GM21737 (cell line): ENCODE data around the gene MEF2B.
"Not testable (repeated sequence)": the region's sequence is repeated elsewhere in the genome, so short reads cannot be mapped to it uniquely, and the experiment has no call there.

Experiments used
- ATAC-seq: cut with Tn5 transposase; IDR thresholded peaks from one replicate; pipeline ENCODE4 v1.9.1; 2021; ENCODE audit warnings: mild to moderate bottlenecking, moderate library complexity; ENCODE audit not compliant: unreplicated experiment

Gene MEF2B

GRCh38 chr19:19102566-19102965 is 67.5 kb downstream of the MEF2B start:
- not testable (repeated sequence) for ATAC-seq

GRCh38 chr19:19101540-19101939 is 68.5 kb downstream of the MEF2B start:
- ATAC-seq = no peak

GRCh38 chr19:19098703-19099632 is 71.1 kb downstream of the MEF2B start:
- ATAC-seq = no peak

- no peak for ATAC-seq
Observed at GRCh38 chr19:19098084-19098702, 71.9 kb downstream of the MEF2B start.

GRCh38 chr19:19096641-19097627 is 73.1 kb downstream of the MEF2B start:
- ATAC-seq = no peak

- no peak for ATAC-seq
Observed at GRCh38 chr19:19095691-19096090, 74.4 kb downstream of the MEF2B start.
